Measurements from ENCODE around the gene FCSK. TPM values are rescaled to one million over a fixed set of nuclear protein-coding genes. Genes with fewer than 3 reads are reported as not detected.

Gene FCSK
- total and polyA plus RNA-seq, 7 donors = 4.9 to 11.0 (median 8.0) TPM

- intact Hi-C loops (cut with DNase I) = loop anchor here in 1 of 2 donors (5.0 kb wide), 1 partner anchor 34 kb away; no protein-coding TSS in a partner anchor
- Histone ChIP-seq H3K36me3 (ENCODE audit: insufficient read depth in 1 of 2, low read depth in 1 of 2) (peaks cover 0 to 40% of the 10 kb centered on the region in 2 donors), H3K27me3 (ENCODE audit: insufficient read depth in 3 of 3, low read length in 2 of 3) (no peaks in the 10 kb centered on the region), H3K9me3 (no peaks in the 10 kb centered on the region), H3K4me3 (no peak overlapping the region), H3K27ac (no peak overlapping the region), H3K4me1 (peaks cover 18% of the 10 kb centered on the region)
- no peak for TF ChIP-seq CTCF (IDR thresholded peaks at IDR 0.05)
- 88 to 91% (median 91%) methylated on average over 13 of the region's 13 CpGs for WGBS, 3 donors
- DNase-seq = no peak
- no peak for ATAC-seq
These were observed 11.8 kb downstream of the FCSK start for GRCh38 chr16:70465999-70466804.

GRCh38 chr16:70466805-70467076 is 12.3 kb downstream of the FCSK start:
- ATAC-seq = no peak
- H3K27ac ChIP-seq = peak overlapping the region; percentile 67
- intact Hi-C loops (cut with DNase I) = loop anchor here in 1 of 2 donors (5.0 kb wide), 1 partner anchor 34 kb away; no protein-coding TSS in a partner anchor
- H3K4me1 ChIP-seq = peaks cover 13% of the 10 kb centered on the region
- no peak overlapping the region for H3K4me3 ChIP-seq
- no peak for TF ChIP-seq CTCF (IDR thresholded peaks at IDR 0.05)
- no peak for DNase-seq
- WGBS, 3 donors = 76 to 81% (median 81%) methylated on average over 7 of the region's 7 CpGs
- H3K9me3 ChIP-seq = no peaks in the 10 kb centered on the region
- no peaks in the 10 kb centered on the region for H3K27me3 ChIP-seq (ENCODE audit: insufficient read depth in 3 of 3, low read length in 2 of 3)
- H3K36me3 ChIP-seq (ENCODE audit: insufficient read depth in 1 of 2, low read depth in 1 of 2) = peaks cover 0 to 40% of the 10 kb centered on the region in 2 donors

- WGBS, 3 donors = 77 to 88% (median 78%) methylated on average over 11 of the region's 11 CpGs
- H3K4me3 ChIP-seq = no peak overlapping the region
- intact Hi-C loops (cut with DNase I) = loop anchor here in 1 of 2 donors (5.0 kb wide), 1 partner anchor 35 kb away; no protein-coding TSS in a partner anchor
- peaks cover 0 to 40% of the 10 kb centered on the region in 2 donors for H3K36me3 ChIP-seq (ENCODE audit: insufficient read depth in 1 of 2, low read depth in 1 of 2)
- H3K27me3 ChIP-seq (ENCODE audit: insufficient read depth in 3 of 3, low read length in 2 of 3) = no peaks in the 10 kb centered on the region
- peaks cover 13% of the 10 kb centered on the region for H3K4me1 ChIP-seq
- no peak for DNase-seq
- TF ChIP-seq CTCF (IDR thresholded peaks at IDR 0.05) = no peak
- no peaks in the 10 kb centered on the region for H3K9me3 ChIP-seq
- ATAC-seq = peak in 2 of 4 donors; percentile 13 to 18
- peak overlapping the region; percentile 67 for H3K27ac ChIP-seq
These were observed 12.7 kb downstream of the FCSK start for GRCh38 chr16:70467113-70467512.

GRCh38 chr16:70467608-70468007 is 13.2 kb downstream of the FCSK start:
- no peak for DNase-seq
- no peak for TF ChIP-seq CTCF (IDR thresholded peaks at IDR 0.05)
- Histone ChIP-seq H3K27me3 (ENCODE audit: insufficient read depth in 3 of 3, low read length in 2 of 3) (no peaks in the 10 kb centered on the region), H3K4me1 (peaks cover 13% of the 10 kb centered on the region), H3K36me3 (ENCODE audit: insufficient read depth in 1 of 2, low read depth in 1 of 2) (peaks cover 0 to 40% of the 10 kb centered on the region in 2 donors), H3K9me3 (no peaks in the 10 kb centered on the region), H3K4me3 (no peak overlapping the region), H3K27ac (peak overlapping the region; percentile 67)
- intact Hi-C loops (cut with DNase I) = loop anchor here in 1 of 2 donors (5.0 kb wide), 1 partner anchor 35 kb away; no protein-coding TSS in a partner anchor
- WGBS, 3 donors = 41 to 65% (median 46%) methylated on average over 8 of the region's 8 CpGs
- ATAC-seq = peak; percentile 37 to 70 (median 56)
